Amniotic epithelial cell (primary cell): ENCODE data around the gene NDUFB3.
A peak's percentile ranks its signal among the peaks of the same experiment; 100 is the strongest.

Experiments
- DNase-seq: peaks from one replicate; pipeline ENCODE4 v3.0.0-alpha.2; 2010; ENCODE audit warnings: low read depth

NDUFB3 gene

GRCh38 chr2:201128933-201129505 is 57.2 kb downstream of the NDUFB3 start:
- DNase-seq = peak; percentile 81

GRCh38 chr2:201130524-201131186 is 58.9 kb downstream of the NDUFB3 start:
- DNase-seq = peak; percentile 97

GRCh38 chr2:201132518-201132917 is 60.7 kb downstream of the NDUFB3 start:
- DNase-seq = no peak
